ENCODE measurements around the gene FAM53B. TPM values are rescaled to one million over a fixed set of nuclear protein-coding genes. Genes with fewer than 3 reads are reported as not detected.

The FAM53B gene
- total and polyA plus RNA-seq, 8 donors, result 5.7 to 46.9 (median 11.4) TPM

DNA sequence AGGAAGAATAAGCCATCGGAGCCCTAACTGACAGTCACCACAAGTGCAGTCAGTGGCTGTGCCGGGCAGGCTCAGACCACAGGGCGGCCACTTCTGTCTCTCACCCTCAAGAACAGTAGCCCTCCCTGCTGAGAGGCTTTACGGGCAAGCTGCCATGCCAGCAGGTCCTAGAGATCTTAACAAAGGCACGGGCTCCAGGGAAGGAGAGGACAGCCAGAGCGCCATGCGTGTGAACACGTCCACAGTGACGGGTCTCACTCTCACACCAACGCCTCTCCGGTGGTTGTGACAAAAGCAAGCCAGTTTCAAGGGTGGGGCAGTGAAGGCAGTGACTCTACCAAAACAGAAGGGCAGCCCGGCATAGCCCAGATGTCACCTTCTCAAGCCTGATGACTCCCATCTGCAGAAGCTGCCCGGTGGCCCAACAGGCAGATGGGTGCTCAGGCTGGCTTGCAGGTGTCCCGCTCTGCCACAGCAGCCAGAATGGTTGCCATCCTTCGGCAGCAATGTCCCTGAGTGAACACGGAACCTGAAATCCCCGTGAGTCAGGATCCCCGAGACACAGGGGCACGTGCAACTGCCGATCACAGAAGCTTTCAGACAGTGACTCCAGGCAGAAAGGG, 102.0 kb downstream of the FAM53B start:
- Histone ChIP-seq H3K4me3 (no peak overlapping the region), H3K9me3 (no peaks in the 10 kb centered on the region), H3K36me3 (peaks cover 0 to 7% (median 7%) of the 10 kb centered on the region in 4 donors), H3K27me3 (no peaks in the 10 kb centered on the region), H3K4me1 (peaks cover 32 to 86% (median 64%) of the 10 kb centered on the region in 4 donors), H3K27ac (peak overlapping the region in 4 of 5 donors; percentile 27 to 67 (median 47))
- intact Hi-C loops (cut with DNase I; ENCODE audit: low total_unique reads), result no loop called here
- 87 to 92% (median 91%) methylated on average over 13 to 20 of the region's 20 CpGs for WGBS, 5 donors
- no peak for TF ChIP-seq POLR2A (IDR thresholded peaks at IDR 0.05)
- TF ChIP-seq, protein P1, sequence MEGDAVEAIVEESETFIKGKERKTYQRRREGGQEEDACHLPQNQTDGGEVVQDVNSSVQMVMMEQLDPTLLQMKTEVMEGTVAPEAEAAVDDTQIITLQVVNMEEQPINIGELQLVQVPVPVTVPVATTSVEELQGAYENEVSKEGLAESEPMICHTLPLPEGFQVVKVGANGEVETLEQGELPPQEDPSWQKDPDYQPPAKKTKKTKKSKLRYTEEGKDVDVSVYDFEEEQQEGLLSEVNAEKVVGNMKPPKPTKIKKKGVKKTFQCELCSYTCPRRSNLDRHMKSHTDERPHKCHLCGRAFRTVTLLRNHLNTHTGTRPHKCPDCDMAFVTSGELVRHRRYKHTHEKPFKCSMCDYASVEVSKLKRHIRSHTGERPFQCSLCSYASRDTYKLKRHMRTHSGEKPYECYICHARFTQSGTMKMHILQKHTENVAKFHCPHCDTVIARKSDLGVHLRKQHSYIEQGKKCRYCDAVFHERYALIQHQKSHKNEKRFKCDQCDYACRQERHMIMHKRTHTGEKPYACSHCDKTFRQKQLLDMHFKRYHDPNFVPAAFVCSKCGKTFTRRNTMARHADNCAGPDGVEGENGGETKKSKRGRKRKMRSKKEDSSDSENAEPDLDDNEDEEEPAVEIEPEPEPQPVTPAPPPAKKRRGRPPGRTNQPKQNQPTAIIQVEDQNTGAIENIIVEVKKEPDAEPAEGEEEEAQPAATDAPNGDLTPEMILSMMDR (IDR thresholded peaks at IDR 0.05), result no peak
- no peak for TF ChIP-seq POLR2AphosphoS5 (IDR thresholded peaks at IDR 0.05)
- TF ChIP-seq EP300 (IDR thresholded peaks at IDR 0.05), result no peak
- no peak for DNase-seq

DNA sequence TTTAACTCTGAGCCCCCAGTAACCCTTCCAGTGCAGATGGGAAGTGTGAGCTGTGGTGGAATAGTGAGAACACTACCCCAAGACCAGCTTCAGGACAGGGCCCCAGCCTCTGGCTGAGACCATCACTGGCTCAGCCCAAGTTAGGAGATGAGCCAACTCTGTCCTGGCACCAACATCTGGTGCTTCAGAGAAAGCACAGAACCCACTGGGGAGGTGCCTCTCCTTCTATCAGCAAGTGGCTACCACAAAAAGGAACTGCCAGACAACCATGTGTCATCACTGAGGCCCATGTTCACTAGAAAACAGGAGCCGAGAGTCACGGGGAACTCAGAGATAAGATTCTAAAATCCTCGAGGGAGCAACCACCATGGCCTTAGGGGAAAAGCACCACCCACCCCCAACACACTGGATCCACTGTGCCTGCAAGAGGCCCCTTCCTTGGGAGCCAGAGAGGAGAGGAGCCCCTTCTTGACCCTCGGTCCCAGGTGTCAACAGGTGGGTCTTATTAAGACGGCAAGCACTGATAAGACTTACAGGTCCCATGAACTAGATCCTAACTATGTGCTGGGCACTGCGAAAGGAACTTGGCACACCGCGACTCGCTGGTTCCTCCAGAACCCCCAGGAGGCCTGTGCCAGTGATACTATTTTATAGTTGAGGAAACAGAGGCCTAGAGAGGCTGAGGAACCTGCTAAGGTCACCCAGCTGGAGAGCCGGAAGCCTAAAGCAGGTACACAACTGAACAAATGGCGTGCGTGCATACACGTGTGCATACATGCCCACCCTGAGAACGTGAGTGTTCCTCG, 102.7 kb downstream of the FAM53B start:
- no peaks in the 10 kb centered on the region for H3K9me3 ChIP-seq
- TF ChIP-seq POLR2AphosphoS5 (IDR thresholded peaks at IDR 0.05) (no peak), POLR2A (IDR thresholded peaks at IDR 0.05) (no peak), EP300 (IDR thresholded peaks at IDR 0.05) (no peak)
- TF ChIP-seq, protein P1 (IDR thresholded peaks at IDR 0.05), result no peak
- intact Hi-C loops (cut with DNase I; ENCODE audit: low total_unique reads), result no loop called here
- peaks cover 0 to 7% (median 7%) of the 10 kb centered on the region in 4 donors for H3K36me3 ChIP-seq
- H3K27me3 ChIP-seq, result no peaks in the 10 kb centered on the region
- WGBS, 5 donors, result 40 to 77% (median 75%) methylated on average over 6 to 15 of the region's 15 CpGs
- peak in 1 of 2 donors; percentile 70 for DNase-seq
- H3K27ac ChIP-seq, result peak overlapping the region in 4 of 5 donors; percentile 27 to 67 (median 47)
- peaks cover 25 to 84% (median 57%) of the 10 kb centered on the region in 4 donors for H3K4me1 ChIP-seq
- no peak overlapping the region for H3K4me3 ChIP-seq

DNA sequence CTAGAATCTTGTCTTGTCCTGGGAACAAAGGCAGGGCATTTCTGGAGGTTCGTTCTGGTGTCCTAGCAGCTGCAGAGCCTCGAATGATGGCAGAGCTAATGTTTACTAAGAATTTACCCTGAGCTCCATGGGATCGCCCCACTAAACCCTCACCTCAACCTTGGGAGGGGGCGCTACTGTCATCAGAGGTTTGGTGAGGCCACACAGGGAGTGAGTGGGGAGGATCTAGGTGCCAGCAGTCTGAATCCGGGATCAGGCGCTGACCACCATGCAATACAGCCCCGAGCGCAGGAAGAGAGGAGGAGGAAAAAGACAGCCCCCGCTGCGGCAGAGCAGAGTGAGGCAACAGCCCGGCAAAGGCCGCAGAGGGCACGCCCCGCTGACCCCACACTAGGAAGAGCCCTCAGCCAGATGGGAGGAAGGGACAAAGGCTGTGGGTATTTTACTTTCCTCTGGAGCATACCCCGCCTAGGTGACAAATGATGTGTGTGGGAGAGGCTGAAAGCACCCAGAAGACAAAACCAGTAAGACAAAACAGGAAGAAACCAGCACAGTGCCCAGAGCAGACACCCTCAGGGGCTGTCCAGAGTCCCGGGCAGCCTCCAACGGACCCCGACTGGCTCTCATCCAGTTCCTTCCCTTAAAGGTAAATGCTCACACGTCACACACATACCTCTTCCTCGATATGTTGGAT, 103.5 kb downstream of the FAM53B start:
- WGBS, 5 donors, result 55 to 79% (median 61%) methylated on average over 19 to 20 of the region's 20 CpGs
- no peak for DNase-seq
- TF ChIP-seq EP300 (IDR thresholded peaks at IDR 0.05) (no peak), POLR2A (IDR thresholded peaks at IDR 0.05) (no peak), POLR2AphosphoS5 (IDR thresholded peaks at IDR 0.05) (no peak)
- TF ChIP-seq, protein P1 (IDR thresholded peaks at IDR 0.05), result no peak
- intact Hi-C loops (cut with DNase I; ENCODE audit: low total_unique reads), result no loop called here
- peak overlapping the region; percentile 22 to 67 (median 32) for H3K27ac ChIP-seq
- H3K4me3 ChIP-seq, result no peak overlapping the region
- H3K9me3 ChIP-seq, result no peaks in the 10 kb centered on the region
- H3K36me3 ChIP-seq, result peaks cover 0 to 7% (median 7%) of the 10 kb centered on the region in 4 donors
- no peaks in the 10 kb centered on the region for H3K27me3 ChIP-seq
- H3K4me1 ChIP-seq, result peaks cover 17 to 79% (median 50%) of the 10 kb centered on the region in 4 donors

DNA sequence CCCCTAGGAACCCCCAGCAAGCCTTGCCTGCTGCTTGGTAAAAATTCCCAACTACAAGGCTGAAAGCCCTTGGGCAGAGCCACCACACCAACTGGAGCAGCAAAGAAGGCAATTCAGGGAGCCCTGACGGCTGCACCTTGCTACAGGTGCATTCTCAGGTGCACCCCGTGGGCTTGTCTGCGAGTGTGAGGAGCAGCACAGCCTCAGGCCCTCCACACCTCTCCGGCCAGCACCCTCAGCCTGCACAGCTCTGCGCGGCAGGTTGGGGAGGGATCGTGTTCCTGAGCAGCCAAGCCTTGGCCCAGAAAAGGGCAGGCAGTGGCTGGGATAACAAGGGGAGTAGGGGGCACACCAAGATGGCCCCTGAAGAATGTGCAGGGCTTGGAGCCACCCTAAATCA, 104.1 kb downstream of the FAM53B start:
- no peak for DNase-seq
- no peaks in the 10 kb centered on the region for H3K9me3 ChIP-seq
- TF ChIP-seq EP300 (IDR thresholded peaks at IDR 0.05) (no peak), POLR2A (IDR thresholded peaks at IDR 0.05) (no peak), POLR2AphosphoS5 (IDR thresholded peaks at IDR 0.05) (no peak)
- TF ChIP-seq, protein P1 (IDR thresholded peaks at IDR 0.05), result no peak
- H3K27me3 ChIP-seq, result no peaks in the 10 kb centered on the region
- H3K36me3 ChIP-seq, result peaks cover 0 to 7% (median 7%) of the 10 kb centered on the region in 4 donors
- H3K4me1 ChIP-seq, result peaks cover 14 to 73% (median 44%) of the 10 kb centered on the region in 4 donors
- H3K4me3 ChIP-seq, result no peak overlapping the region
- 81 to 93% (median 85%) methylated on average over 3 to 7 of the region's 7 CpGs for WGBS, 5 donors
- peak overlapping the region in 3 of 5 donors; percentile 32 to 67 (median 62) for H3K27ac ChIP-seq
- intact Hi-C loops (cut with DNase I; ENCODE audit: low total_unique reads), result no loop called here
